Muscle of arm (tissue), 12 donors: ENCODE data around the gene GPR158. TPM values are rescaled to one million over a fixed set of nuclear protein-coding genes. Genes with fewer than 3 reads are reported as not detected.

ENCODE experiments used
- polyA plus RNA-seq, 12 donors: library from polyadenylated mRNA; unstranded; fragments of 120-200 nt; gene quantifications; one replicate each; pipeline ENCODE4 v1.2.1, GENCODE V29; 2013; ENCODE audit not compliant: insufficient read length in 12 of 12

The GPR158 gene
- polyA plus RNA-seq, 12 donors: 0.03 to 0.17 (median 0.08) TPM; not detected in 2

Other genes with a start within 250 kb of the GPR158 start
- gene PRTFDC1, start 222.4 kb upstream of the GPR158 start, polyA plus RNA-seq: 10 to 100 TPM in 10 of 12 donors, 1 to 10 TPM in 1, not detected in 1; 7.4 to 26.9 (median 15.6) TPM
- gene ENKUR, start 158.8 kb upstream of the GPR158 start, polyA plus RNA-seq: under 1 TPM in 10 of 12 donors, not detected in 2; 0.15 to 0.51 (median 0.39) TPM
- 1 to 10 TPM in 11 of 12 donors, not detected in 1; 3.7 to 8.9 (median 7.2) TPM for gene THNSL1, start 158.4 kb upstream of the GPR158 start, polyA plus RNA-seq